GM18502 (cell line): Measurements from ENCODE around the gene CDK16.

Experiments used
- ATAC-seq: cut with Tn5 transposase; IDR thresholded peaks from one replicate; pipeline ENCODE4 v1.9.1; 2021; ENCODE audit warnings: mild to moderate bottlenecking; ENCODE audit not compliant: unreplicated experiment, poor library complexity

Gene CDK16

DNA sequence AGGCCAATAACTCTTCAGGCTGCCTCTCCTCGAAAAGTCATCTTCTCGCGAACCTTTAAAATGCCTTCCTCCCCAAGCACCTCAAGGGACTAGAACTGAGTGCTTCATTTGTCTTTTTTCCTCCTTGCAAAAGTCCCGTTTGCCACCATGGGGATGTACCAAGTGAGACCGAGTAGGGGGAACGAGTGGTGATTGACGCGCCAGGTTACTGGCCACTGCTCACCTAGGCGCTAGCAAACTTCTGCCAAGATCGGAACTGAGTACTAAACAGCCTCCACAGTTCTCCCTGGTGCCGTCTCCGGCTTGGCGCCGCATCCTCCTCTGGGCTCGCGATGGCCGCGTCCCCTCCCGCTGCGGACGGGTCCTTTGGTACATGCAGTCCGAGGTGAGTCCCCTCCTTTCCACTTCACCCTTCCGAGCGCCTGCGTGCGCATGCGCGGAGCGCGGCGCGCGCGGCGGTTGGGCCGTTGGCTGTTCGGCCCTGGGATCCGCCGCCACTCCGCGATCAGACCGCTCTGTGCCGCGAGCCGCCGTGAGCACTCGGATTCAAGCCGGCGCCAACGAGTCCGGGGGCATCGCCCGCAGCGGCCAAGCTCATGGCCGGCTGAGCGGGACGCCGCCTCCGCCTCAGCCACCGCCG is at the start of gene CDK16:
CDK16 (plus strand) TSS at position 402 of the 640 bp plus-strand sequence. CDS start 4,877 bp downstream, outside the sequence.
- peak; percentile 49 for ATAC-seq

GRCh38 chrX:47169273-47169672 is 49.2 kb upstream of the CDK16 start:
- ATAC-seq = no peak

- ATAC-seq = no peak
Measured at GRCh38 chrX:47169726-47170515, 48.6 kb upstream of the CDK16 start.

DNA sequence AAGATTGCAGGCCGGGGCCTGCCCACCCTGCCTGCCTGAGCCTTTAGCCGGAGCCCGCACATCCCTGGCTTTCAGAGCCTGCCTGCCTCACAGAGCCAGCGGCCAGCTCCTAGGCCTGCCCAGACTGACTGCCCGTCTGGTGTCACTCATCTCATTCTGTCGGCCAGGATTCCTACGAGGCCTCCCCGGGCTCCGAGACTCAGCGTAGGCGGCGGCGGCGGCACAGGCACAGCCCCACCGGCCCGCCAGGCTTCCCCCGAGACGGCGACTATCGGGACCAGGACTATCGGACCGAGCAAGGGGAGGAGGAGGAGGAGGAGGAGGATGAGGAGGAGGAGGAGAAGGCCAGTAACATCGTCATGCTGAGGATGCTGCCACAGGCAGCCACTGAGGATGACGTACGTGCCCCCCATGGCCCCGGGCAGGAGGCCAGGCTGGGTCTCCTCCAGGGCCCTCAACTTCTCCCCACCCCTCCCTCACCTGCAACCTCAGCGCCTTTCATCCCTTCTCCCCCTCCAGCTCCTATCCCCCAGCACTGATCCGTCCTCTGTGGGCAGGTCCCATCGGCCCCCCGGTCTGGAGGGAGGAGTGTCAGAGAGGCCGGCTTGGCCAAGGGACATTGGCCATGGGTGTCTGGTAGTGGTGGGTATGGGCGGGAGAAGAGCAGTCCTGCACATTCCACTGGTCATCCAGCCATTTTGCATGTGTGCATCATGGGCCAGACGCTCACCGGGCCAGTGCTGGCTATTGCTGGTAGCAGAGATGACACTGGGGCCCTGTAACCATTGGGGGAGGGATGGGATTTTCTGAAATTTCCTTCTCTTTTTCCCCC is 47.4 kb upstream of the CDK16 start:
- ATAC-seq = no peak

DNA sequence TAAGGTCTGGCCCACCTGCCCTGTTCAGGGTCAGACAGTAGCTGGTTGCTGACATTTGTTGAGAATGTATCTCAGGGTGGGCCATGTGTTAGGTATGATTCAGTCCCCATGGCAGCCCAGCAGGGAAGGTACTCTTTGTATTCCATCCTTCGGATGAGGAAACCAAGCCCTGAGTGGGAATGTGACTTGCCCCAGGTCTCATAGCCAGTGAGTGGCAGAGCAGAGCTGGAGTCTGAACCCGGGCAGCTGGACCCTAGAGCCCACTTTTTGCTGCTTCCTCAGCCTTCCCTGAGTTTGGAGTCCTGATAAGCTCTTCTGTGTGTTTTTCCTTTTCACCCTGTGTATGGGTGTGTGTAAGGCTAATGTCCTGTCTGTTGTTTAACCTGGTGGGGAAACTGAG is 46.5 kb upstream of the CDK16 start:
- ATAC-seq = no peak

DNA sequence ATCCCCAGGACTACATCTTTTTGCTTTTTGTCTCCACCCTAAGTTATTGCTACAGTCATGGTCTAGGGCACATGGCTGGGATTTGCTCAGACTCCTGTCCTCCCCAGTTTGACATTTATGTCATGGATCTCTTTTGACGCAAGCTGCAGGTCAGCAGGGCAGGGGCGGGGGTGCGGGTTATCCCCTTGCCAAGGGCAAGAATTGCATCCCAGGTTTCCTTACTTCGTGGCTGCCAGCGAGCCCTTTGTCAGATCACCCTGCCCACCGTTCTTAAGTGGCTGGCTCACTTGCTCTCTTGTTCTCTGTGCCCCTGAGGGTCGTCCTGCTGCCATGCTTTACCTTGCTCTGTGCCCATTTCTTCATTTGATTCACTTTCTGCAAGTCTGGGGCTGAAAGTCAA is 45.9 kb upstream of the CDK16 start:
- ATAC-seq = no peak

DNA sequence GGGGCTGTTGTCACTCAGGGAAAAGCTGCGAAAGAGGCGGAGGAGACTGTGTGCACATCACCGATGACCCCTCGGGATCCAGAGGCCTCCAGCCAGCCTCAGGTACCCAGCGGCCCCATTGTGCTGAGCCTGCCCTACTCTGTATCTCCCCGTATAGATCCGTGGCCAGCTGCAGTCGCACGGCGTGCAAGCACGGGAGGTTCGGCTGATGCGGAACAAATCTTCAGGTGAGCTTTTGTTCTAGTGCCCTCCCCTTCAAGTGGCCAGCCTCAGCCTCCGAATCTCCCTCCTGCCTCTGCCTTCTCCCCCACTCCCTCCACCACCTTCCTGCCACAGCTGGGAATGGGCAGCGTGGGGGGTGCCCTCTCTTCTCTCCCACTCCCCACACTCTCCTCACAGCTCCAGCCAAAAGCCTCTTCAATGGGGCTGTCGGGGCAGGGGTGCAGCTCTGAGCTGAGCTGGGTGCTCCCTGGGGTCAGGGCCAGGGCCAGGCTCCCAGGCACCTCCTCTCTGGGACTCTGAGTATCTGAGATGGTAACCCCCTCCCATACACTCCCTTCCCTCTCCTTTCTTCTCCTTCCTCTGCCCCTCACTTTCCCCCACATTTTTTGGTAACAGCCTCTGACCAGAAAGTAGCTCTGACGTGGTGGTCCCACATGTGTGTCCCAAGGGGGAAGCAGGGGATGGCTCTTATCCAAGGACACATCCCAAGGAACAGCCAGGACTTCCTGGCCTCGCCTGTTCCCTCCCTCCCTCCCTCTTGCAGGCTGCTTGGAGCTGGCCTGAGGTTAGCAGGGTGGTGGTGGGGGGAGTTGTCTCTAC is 45.3 kb upstream of the CDK16 start:
- no peak for ATAC-seq

DNA sequence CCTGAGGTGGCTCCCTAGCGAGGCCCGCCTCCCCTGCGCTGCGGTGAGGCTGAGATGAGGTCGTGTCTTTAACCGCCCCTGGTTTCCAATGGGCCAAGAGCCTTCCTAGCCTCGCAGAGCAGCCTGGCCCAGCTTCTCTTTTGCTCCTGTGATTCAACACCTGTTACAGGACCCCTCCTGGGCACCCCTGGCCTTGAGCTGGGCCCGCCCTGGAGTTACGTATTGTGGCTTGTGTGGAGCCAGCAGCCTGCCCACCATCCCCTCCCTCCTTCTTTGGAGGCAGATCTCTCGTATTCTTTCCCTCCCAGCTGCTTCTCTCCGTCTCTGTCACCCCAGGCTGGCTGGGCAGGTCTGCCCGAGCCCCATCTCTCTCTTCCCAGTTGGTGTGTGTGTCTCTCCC is 44.1 kb upstream of the CDK16 start:
- ATAC-seq = no peak

GRCh38 chrX:47174846-47175587 is 43.5 kb upstream of the CDK16 start:
- ATAC-seq = no peak

DNA sequence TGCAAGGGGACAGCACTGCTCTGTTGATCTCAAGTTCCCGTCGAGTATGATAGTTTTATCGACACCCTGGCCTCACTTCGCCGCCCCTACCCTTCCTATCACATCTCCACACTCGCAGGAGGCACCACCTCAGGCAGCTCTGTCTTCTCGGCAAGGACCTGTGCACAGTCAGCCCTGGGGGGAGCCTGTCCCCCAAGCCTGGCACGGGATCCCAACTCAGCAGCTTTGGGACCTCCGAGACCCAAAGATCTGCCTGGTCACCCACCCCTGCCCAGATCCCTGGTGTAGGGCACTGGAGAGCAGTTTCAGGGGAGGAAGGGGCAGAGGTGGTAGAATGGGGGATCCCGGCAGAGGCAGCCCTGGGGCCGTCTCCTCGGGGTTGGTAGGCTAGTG is 42.9 kb upstream of the CDK16 start:
- ATAC-seq = no peak

DNA sequence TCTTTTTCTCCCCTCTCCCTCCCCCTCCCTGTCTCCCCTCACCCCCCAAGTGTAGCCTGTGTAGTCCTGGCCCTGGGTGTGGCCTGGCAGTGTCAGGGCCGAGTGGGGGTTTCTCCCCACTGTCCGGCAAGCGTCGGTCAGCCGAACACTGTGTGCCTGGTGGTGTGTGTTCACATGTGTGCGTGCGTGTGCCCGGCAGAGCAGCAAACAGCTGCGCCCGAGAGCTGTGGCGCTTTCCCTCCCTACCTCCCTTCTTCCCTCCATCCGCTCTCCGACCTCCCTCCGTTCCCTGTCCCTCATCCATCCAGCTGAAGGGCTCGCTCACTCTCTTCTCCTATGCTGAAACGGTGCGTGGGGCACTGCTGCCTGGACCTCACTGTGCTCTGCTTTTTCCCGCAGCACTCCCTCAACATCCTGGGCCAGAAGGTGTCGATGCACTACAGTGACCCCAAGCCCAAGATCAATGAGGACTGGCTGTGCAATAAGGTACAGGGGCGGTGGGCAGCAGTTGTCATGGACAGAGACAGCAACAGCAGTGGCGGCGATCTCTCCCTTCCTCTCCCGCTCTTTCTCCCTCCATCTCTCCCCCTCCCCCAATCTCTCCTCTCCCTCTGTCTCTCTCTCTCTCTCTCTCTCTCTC is 42.3 kb upstream of the CDK16 start:
- no peak for ATAC-seq

GRCh38 chrX:47177079-47177478 is 41.4 kb upstream of the CDK16 start:
- no peak for ATAC-seq

DNA sequence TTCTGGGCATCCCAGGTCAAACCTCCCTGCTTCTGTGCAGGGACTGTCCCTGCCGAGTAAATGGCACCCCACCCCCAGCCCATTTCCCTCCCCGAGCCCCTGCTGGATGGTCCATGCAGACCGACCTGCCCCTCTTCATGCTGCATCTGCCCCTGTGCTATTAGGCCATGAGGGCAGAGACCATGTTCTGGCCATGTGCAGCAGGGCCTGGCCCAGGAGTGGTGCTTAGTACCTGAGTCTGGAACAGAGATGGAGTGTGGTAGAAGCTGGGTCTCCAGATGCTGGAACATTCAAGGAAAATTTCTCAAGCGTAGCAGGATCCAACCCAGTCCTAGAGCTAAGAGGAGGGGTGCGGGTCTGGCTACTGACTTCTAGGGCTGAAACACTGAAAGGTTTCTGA is 40.1 kb upstream of the CDK16 start:
- no peak for ATAC-seq

DNA sequence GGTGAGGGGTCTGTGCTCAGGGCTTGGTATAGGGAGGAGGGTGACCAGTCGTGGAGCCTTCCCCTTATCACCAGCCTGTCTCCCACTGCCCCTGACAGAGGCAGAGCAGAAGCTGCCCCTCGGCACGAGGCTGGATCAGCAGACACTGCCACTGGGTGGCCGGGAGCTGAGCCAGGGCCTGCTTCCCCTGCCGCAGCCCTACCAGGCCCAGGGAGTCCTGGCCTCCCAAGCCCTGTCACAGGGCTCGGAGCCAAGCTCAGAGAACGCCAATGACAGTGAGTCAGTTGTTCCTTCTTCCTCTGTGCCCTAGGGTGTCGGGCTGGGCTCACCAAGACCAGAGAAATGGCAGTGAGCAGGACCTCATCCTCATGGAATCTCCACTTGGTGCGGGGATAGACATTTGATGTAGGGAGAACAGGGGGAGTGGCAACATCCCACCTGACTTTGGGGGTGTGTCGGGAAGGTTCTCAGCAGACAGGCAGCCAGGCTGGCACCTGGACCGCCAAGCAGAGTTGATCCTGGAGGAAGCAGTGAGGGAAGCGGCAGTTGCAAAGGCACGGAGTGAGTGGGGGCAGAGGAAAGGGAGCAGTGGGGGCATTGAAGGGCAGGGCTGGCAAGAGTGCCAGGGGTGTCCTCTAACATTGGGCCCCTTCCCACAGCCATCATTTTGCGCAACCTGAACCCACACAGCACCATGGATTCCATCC is 39.1 kb upstream of the CDK16 start:
- no peak for ATAC-seq

GRCh38 chrX:47179928-47180255 is 38.6 kb upstream of the CDK16 start:
- no peak for ATAC-seq

- no peak for ATAC-seq
Measured at GRCh38 chrX:47180346-47180745, 38.1 kb upstream of the CDK16 start.

DNA sequence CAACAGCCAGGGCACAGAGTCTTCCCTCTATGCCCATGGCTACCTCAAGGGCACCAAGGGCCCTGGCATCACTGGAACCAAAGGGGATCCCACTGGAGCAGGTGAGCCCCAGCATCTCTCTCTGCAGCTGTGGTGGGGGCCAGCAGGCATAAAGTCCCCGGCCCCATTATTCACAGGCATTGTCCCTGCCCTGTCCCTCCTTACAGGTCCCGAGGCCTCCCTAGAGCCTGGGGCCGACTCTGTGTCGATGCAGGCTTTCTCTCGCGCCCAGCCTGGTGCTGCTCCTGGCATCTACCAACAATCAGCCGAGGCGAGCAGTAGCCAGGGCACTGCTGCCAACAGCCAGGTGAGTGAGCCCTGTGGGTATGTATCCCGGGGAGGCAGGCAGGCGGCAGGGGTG is 37.2 kb upstream of the CDK16 start:
- no peak for ATAC-seq

DNA sequence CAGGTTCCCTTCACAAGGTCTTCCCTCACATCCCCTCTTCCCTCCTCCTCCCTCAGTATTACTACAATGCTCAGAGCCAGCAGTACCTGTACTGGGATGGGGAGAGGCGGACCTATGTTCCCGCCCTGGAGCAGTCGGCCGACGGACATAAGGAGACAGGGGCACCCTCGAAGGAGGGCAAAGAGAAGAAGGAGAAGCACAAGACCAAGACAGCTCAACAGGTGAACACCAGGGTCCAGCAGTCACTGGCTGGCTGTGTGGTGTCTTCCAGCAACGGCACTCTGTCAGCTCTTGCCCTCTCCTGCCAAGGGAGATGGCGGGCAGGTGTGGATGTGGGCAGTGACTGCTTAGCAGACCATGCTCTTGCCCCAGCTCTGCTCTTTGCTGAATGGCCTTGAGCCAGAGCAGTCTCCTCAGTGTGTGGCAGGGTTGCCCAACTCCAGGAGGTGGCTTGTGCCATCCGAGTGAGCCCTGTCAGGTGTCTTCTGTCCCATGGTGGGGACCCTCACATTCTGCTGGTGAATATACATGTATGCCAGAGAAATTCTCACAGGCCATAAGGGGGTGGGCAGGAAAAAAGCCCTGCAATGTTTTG is 36.3 kb upstream of the CDK16 start:
- ATAC-seq = no peak
